HepG2 (cell line): Measurements from ENCODE around the gene NOS1AP.

ENCODE experiments used
- GABPB1 ChIP-seq: IDR thresholded peaks from 2 replicates; pipeline ENCODE4 v1.6.1; 2016; ENCODE audit warnings: mild to moderate bottlenecking, missing genetic modification reagents, moderate library complexity, missing compliant biosample characterization
- KLF13 ChIP-seq: sonication (generic); formaldehyde crosslinking; IDR thresholded peaks from 2 replicates; pipeline ENCODE4 v1.4.0; 2020; ENCODE audit warnings: mild to moderate bottlenecking, missing genetic modification reagents
- MTA1 ChIP-seq: sonication (generic); formaldehyde crosslinking; IDR thresholded peaks from 2 replicates; pipeline ENCODE4 v1.4.0; 2020; ENCODE audit warnings: missing genetic modification reagents, mild to moderate bottlenecking, borderline replicate concordance
- PHF5A ChIP-seq: IDR thresholded peaks from one replicate; pipeline ENCODE4 v1.6.1; 2018; ENCODE audit warnings: low read depth, missing genetic modification reagents; ENCODE audit not compliant: unreplicated experiment
- ZFP36 ChIP-seq: fragments of 150-350 bp; IDR thresholded peaks from 2 replicates; pipeline ENCODE4 v1.6.1; 2018; ENCODE audit warnings: borderline replicate concordance, low read length, low read depth; ENCODE audit not compliant: partially characterized antibody
- ZFX ChIP-seq: sonication (generic); formaldehyde crosslinking; IDR thresholded peaks from 2 replicates; pipeline ENCODE4 v1.4.0; 2020; ENCODE audit warnings: mild to moderate bottlenecking, low read depth, missing genetic modification reagents, moderate library complexity
- ZNF263 ChIP-seq: sonication (generic); formaldehyde crosslinking; IDR thresholded peaks from 2 replicates; pipeline ENCODE4 v1.4.0; 2020; ENCODE audit warnings: missing genetic modification reagents
- ZNF660 ChIP-seq: sonication (generic); formaldehyde crosslinking; IDR thresholded peaks from 2 replicates; pipeline ENCODE4 v1.5.1; 2020; ENCODE audit warnings: mild to moderate bottlenecking, low read depth, missing genetic modification reagents, borderline replicate concordance
- TF ChIP-seq, protein P1 (sequence below): sonication (generic); formaldehyde crosslinking; IDR thresholded peaks from 2 replicates; pipeline ENCODE4 v1.8.1; 2023; ENCODE audit warnings: mild to moderate bottlenecking, inconsistent platforms, moderate library complexity, missing genetic modification reagents, borderline replicate concordance
- TF ChIP-seq, protein P2 (sequence below): sonication (generic); formaldehyde crosslinking; IDR thresholded peaks from 2 replicates; pipeline ENCODE4 v1.4.0; 2020; ENCODE audit warnings: missing genetic modification reagents

DNA sequence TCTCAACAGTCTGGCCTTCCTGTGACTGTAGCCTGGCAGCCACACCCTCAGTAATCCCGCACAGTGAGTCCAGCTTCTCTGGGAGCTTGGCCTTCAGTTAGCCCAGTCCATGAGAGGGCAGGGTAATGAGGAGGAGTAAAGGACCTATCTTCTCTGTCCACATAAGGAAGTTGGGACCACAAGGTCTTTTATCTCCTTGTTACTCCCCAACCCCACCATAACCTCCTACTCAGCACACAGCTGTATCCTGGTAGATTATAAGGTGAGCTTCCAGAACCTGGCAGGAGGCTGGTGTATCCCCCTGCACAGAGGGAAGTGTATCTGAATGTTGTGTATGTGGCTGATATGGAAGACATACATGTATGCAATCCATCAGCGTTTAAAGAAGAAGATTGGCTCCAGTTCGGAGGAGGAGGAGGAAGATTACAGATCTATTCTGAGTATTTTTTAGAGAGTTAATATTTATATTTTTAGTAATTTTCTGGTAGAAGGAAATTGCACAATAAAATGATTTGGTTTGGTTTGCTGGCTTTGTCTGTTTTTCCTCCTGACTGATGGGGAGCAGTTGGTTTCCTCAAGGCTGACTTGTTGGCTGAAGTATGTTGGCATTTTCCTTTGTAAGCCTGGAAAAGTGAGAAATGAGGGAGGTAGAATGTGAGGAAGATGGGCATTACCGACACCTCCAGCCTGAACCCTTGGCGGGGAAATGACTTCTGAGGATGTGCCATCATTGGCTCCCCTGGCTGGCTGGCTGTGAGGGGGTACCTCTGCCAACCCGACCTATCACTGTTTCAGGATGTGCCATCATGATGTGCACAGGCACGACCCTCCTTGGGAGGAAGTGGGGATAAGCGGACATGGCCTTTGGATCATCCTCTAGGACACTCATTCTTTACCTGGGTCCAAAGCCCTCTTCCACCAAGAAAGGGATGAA is 317.1 kb downstream of the NOS1AP start:
- no peak for TF ChIP-seq PHF5A (CRISPR knock-in tag)
- TF ChIP-seq ZNF263 (CRISPR knock-in tag) = no peak
- TF ChIP-seq GABPB1 = no peak
- no peak for TF ChIP-seq MTA1 (CRISPR knock-in tag)
- no peak for TF ChIP-seq ZFP36
- TF ChIP-seq, protein P1, sequence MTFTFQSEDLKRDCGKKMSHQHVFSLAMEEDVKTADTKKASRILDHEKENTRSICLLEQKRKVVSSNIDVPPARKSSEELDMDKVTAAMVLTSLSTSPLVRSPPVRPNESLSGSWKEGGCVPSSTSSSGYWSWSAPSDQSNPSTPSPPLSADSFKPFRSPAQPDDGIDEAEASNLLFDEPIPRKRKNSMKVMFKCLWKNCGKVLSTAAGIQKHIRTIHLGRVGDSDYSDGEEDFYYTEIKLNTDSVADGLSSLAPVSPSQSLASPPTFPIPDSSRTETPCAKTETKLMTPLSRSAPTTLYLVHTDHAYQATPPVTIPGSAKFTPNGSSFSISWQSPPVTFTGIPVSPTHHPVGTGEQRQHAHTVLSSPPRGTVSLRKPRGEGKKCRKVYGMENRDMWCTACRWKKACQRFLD (CRISPR knock-in tag) = no peak
- TF ChIP-seq ZNF660 = no peak
- TF ChIP-seq ZFX (CRISPR knock-in tag) = no peak
- no peak for TF ChIP-seq KLF13 (CRISPR knock-in tag)
- TF ChIP-seq, protein P2, sequence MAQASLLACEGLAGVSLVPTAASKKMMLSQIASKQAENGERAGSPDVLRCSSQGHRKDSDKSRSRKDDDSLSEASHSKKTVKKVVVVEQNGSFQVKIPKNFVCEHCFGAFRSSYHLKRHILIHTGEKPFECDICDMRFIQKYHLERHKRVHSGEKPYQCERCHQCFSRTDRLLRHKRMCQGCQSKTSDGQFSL (CRISPR knock-in tag) = no peak
